ENCODE measurements around the gene HNMT. TPM values are rescaled to one million over a fixed set of nuclear protein-coding genes. Genes with fewer than 3 reads are reported as not detected.

Gene HNMT
- total and polyA plus RNA-seq, 2 donors (not counting 1 experiment from before 2014, with no cell fraction given) = 0.24 TPM; not detected in 1

GRCh38 chr2:138032334-138032733 is 68.1 kb downstream of the HNMT start:
- WGBS (ENCODE audit: insufficient coverage) = 83% methylated on average over 1 of the region's 2 CpGs

DNA sequence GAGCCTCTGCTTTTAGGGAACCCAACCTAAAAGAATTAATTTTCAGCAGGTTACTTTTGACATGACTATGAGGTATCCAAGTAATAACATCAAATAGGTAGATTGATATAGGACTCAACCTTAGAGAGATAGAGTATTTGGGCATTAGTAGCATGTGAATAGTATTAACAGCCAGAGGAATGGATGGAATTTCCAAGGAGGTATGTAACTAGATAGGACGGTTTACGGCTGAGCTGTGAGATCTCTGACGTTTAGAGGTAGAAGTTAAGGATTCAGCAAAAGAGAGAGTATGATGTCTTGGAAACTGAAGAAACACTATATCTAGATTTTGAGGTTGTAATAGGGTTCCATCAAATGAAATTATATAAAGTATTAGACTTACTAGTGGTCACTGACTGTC is 70.3 kb downstream of the HNMT start:
- intact Hi-C loops (cut with micrococcal nuclease) = no loop called here
- no peak overlapping the region for H2AFZ ChIP-seq (ENCODE audit: insufficient read depth, low read depth, low read length, poor library complexity, severe bottlenecking)
- DNase-seq (no peak), ATAC-seq (ENCODE audit: low read depth) (no peak)
- H3K9ac ChIP-seq (ENCODE audit: low read length) = no peak overlapping the region
- no peaks in the 10 kb centered on the region for H3K27me3 Mint-ChIP-seq
- H3K27me3 ChIP-seq (replicated peaks in 1 of 4; ENCODE audit: control extremely low read depth in 1 of 4, control insufficient read depth in 3 of 4, insufficient read depth in 4 of 4, low read length in 3 of 4) = no peaks in the 10 kb centered on the region
- no peaks in the 10 kb centered on the region for H3K4me1 Mint-ChIP-seq
- no peak overlapping the region for H3K27ac Mint-ChIP-seq
- ChIA-PET POLR2A (no interaction called here), CTCF (no interaction called here)
- TF ChIP-seq CTCF (IDR thresholded peaks at IDR 0.05) (no peak), EZH2 (IDR thresholded peaks at IDR 0.05; ENCODE audit: borderline replicate concordance, insufficient read depth, low read depth, low read length, poor library complexity, severe bottlenecking) (no peak)
- no peak overlapping the region for H3K4me3 Mint-ChIP-seq
- WGBS (ENCODE audit: insufficient coverage) = no CpG with 5 or more reads among the region's 3 CpGs
- H3K36me3 ChIP-seq (replicated peaks in 1 of 2; ENCODE audit: control extremely low read depth in 1 of 2, control insufficient read depth in 1 of 2, extremely low read depth in 1 of 2, insufficient read depth in 2 of 2, low read length in 1 of 2) = no peaks in the 10 kb centered on the region
- H4K20me1 ChIP-seq (ENCODE audit: control insufficient read depth, insufficient read depth, low read length, poor library complexity, severe bottlenecking) = no peaks in the 10 kb centered on the region
- H3K4me2 ChIP-seq (replicated peaks; ENCODE audit: low read depth, low read length, poor library complexity, severe bottlenecking) = no peak overlapping the region
- no peaks in the 10 kb centered on the region for H3K4me1 ChIP-seq (ENCODE audit: control insufficient read depth in 2 of 2, insufficient read depth in 2 of 2, low read length in 2 of 2)
- no peak overlapping the region for H3K27ac ChIP-seq (ENCODE audit: low read length in 2 of 2)
- no peaks in the 10 kb centered on the region for H3K9me3 ChIP-seq (ENCODE audit: control extremely low read depth in 1 of 3, control insufficient read depth in 2 of 3, insufficient read depth in 1 of 3, low read length in 2 of 3)
- H3K9me3 Mint-ChIP-seq (ENCODE audit: insufficient read depth) = no peaks in the 10 kb centered on the region
- H3K79me2 ChIP-seq (ENCODE audit: control insufficient read depth, insufficient read depth, low read length) = no peaks in the 10 kb centered on the region
- H3K4me3 ChIP-seq (ENCODE audit: control extremely low read depth in 1 of 5, extremely low read depth in 1 of 5, insufficient read depth in 1 of 5, low read depth in 2 of 5, low read length in 4 of 5) = no peak overlapping the region

More at GRCh38 chr2:138032334-138032733, 68.1 kb downstream of the HNMT start:
- H3K27ac Mint-ChIP-seq = no peak overlapping the region
- H3K27me3 Mint-ChIP-seq = no peaks in the 10 kb centered on the region
- H4K20me1 ChIP-seq (ENCODE audit: control insufficient read depth, insufficient read depth, low read length, poor library complexity, severe bottlenecking) = no peaks in the 10 kb centered on the region
- no peak for DNase-seq
- POLR2A ChIA-PET = no interaction called here
- H3K9me3 ChIP-seq (ENCODE audit: control extremely low read depth in 1 of 3, control insufficient read depth in 2 of 3, insufficient read depth in 1 of 3, low read length in 2 of 3) = no peaks in the 10 kb centered on the region
- no peak overlapping the region for H3K27ac ChIP-seq (ENCODE audit: low read length in 2 of 2)
- TF ChIP-seq CTCF (IDR thresholded peaks at IDR 0.05) (no peak), EZH2 (IDR thresholded peaks at IDR 0.05; ENCODE audit: borderline replicate concordance, insufficient read depth, low read depth, low read length, poor library complexity, severe bottlenecking) (no peak)
- H3K9ac ChIP-seq (ENCODE audit: low read length) = no peak overlapping the region
- H3K4me3 Mint-ChIP-seq = no peak overlapping the region
- intact Hi-C loops (cut with micrococcal nuclease) = no loop called here
- H2AFZ ChIP-seq (ENCODE audit: insufficient read depth, low read depth, low read length, poor library complexity, severe bottlenecking) = no peak overlapping the region
- ATAC-seq (ENCODE audit: low read depth) = no peak
- no peaks in the 10 kb centered on the region for H3K4me1 ChIP-seq (ENCODE audit: control insufficient read depth in 2 of 2, insufficient read depth in 2 of 2, low read length in 2 of 2)
- no peaks in the 10 kb centered on the region for H3K27me3 ChIP-seq (replicated peaks in 1 of 4; ENCODE audit: control extremely low read depth in 1 of 4, control insufficient read depth in 3 of 4, insufficient read depth in 4 of 4, low read length in 3 of 4)
- no peaks in the 10 kb centered on the region for H3K4me1 Mint-ChIP-seq
- CTCF ChIA-PET = no interaction called here
- no peak overlapping the region for H3K4me2 ChIP-seq (replicated peaks; ENCODE audit: low read depth, low read length, poor library complexity, severe bottlenecking)
- H3K4me3 ChIP-seq (ENCODE audit: control extremely low read depth in 1 of 5, extremely low read depth in 1 of 5, insufficient read depth in 1 of 5, low read depth in 2 of 5, low read length in 4 of 5) = no peak overlapping the region
- no peaks in the 10 kb centered on the region for H3K36me3 ChIP-seq (replicated peaks in 1 of 2; ENCODE audit: control extremely low read depth in 1 of 2, control insufficient read depth in 1 of 2, extremely low read depth in 1 of 2, insufficient read depth in 2 of 2, low read length in 1 of 2)
- no peaks in the 10 kb centered on the region for H3K79me2 ChIP-seq (ENCODE audit: control insufficient read depth, insufficient read depth, low read length)
- H3K9me3 Mint-ChIP-seq (ENCODE audit: insufficient read depth) = no peaks in the 10 kb centered on the region

Data from B cell (primary cell).